Pancreas (tissue), 10 donors: ENCODE data around the gene SLIT3. TPM values are rescaled to one million over a fixed set of nuclear protein-coding genes. Genes with fewer than 3 reads are reported as not detected.

Experiments
- ATAC-seq, 4 donors: fragments of 200-7000 bp; cut with Tn5 transposase; one replicate each; pipeline versions ENCODE4 v1.8.0 to v1.9.1; 2020; ENCODE audit warnings: mild to moderate bottlenecking in 4 of 4, moderate library complexity in 4 of 4
- DNase-seq, 6 donors: peaks; one replicate each; pipeline ENCODE4 v3.0.0-alpha.2; 2020
- FAIRE-seq: peaks from 2 replicates; lab custom pipeline; 2012; peaks lifted over from hg19 to GRCh38; lab: Jason Lieb, UNC
- H3K27ac ChIP-seq, 4 donors: fragments of 200-600 bp; sonication (generic); 1 replicate in 3 of 4; 2 replicates in 1 of 4; pipeline versions ENCODE4 v1.5.0 to v1.8.0; 2020
- H3K27me3 ChIP-seq, 4 donors: fragments of 200-600 bp; one replicate each; pipeline ENCODE4 v1.8.0; 2021
- H3K36me3 ChIP-seq, 3 donors: fragments of 200-600 bp; sonication (generic) in 1 of 3; one replicate each; pipeline versions ENCODE4 v1.5.0 to v1.8.0; 2020 to 2021
- H3K4me1 ChIP-seq, 3 donors: fragments of 200-600 bp; one replicate each; pipeline ENCODE4 v1.8.0; 2021
- H3K4me3 ChIP-seq, 4 donors: fragments of 200-600 bp; sonication (generic) in 2 of 4; one replicate each; pipeline versions ENCODE4 v1.5.0 to v1.8.0; 2020 to 2021
- H3K9me3 ChIP-seq, 4 donors: fragments of 200-600 bp; one replicate each; pipeline ENCODE4 v1.8.0; 2021
- CTCF ChIP-seq, 4 donors: fragments of 200-600 bp; sonication (generic) in 3 of 4; IDR thresholded peaks; one replicate each; pipeline versions ENCODE4 v1.5.0 to v1.8.0; 2021; ENCODE audit warnings: antibody characterized with exemption in 4 of 4
- WGBS, 2 donors: extraction: QIAGEN DNeasy Blood & Tissue Kit; methylation state at CpG; one replicate each; pipeline ENCODE4 v1.1.7; 2013; 5-methylcytosine and 5-hydroxymethylcytosine counted together
- intact Hi-C, 3 donors: fragments of 100-400 bp; cut with DNase I; formaldehyde crosslinking; loops; one replicate each; pipeline versions ENCODE4 v1.11.1 to v1.14.2; 2022
- polyA plus RNA-seq, 2 donors: library from polyadenylated mRNA; stranded (reverse); fragments of 200-250 nt; gene quantifications; one replicate each; pipeline ENCODE4 v1.2.3, GENCODE V29; 2013
- total RNA-seq, 6 donors: library from RNA; stranded (reverse); fragmentation: NEBNext Ultra II Directional in 4 of 6; extraction: Animal tissue kit (Norgen Biotek cat#: 25700) in 4 of 6; gene quantifications; one replicate each; pipeline versions ENCODE4 v1.2.1 to v1.2.4, GENCODE V29; 2021 to 2023
- donor health status: healthy with polysubstance abuse.
- donor health status: DM: no; HTN: no; CAD: no; lungs with moderate emphysema.
- donor health status: DM: no; HTN: no; CAD: no.
- donor health status: control.
- donor health status: control.
- donor health status: Bipolar disorder and iron deficiency.
- donor health status: DM: yes; HTN: yes; CAD: no.
- donor health status: DM: no; HTN: no; CAD: no.
- donor health status: DM: no; HTN: no; CAD: no.
- donor health status: DM: yes; HTN: yes; CAD: no.

SLIT3 gene
- total and polyA plus RNA-seq, 8 donors, result 1.1 to 11.4 (median 2.1) TPM

- no peak for DNase-seq
- no peaks in the 10 kb centered on the region for H3K36me3 ChIP-seq
- 63 to 66% methylated on average over 4 of the region's 4 CpGs for WGBS, 2 donors
- no peaks in the 10 kb centered on the region for H3K27me3 ChIP-seq
- no peak overlapping the region for H3K27ac ChIP-seq
- H3K4me3 ChIP-seq, result no peak overlapping the region
- ATAC-seq, result no peak
- TF ChIP-seq CTCF (IDR thresholded peaks at IDR 0.05), result no peak
- H3K9me3 ChIP-seq, result no peaks in the 10 kb centered on the region
- no peaks in the 10 kb centered on the region for H3K4me1 ChIP-seq
- intact Hi-C loops, result no loop called here
- no peak for FAIRE-seq
Observed at GRCh38 chr5:169331292-169331852, 30.4 kb upstream of the SLIT3 start.

- no peaks in the 10 kb centered on the region for H3K4me1 ChIP-seq
- WGBS, 2 donors, result 56 to 69% methylated on average over 5 of the region's 5 CpGs
- DNase-seq, result no peak
- ATAC-seq, result no peak
- no peaks in the 10 kb centered on the region for H3K36me3 ChIP-seq
- no peak for TF ChIP-seq CTCF (IDR thresholded peaks at IDR 0.05)
- no peak overlapping the region for H3K4me3 ChIP-seq
- no peaks in the 10 kb centered on the region for H3K9me3 ChIP-seq
- H3K27me3 ChIP-seq, result no peaks in the 10 kb centered on the region
- no peak for FAIRE-seq
- no peak overlapping the region for H3K27ac ChIP-seq
- intact Hi-C loops, result no loop called here
Observed at GRCh38 chr5:169328401-169328800, 27.5 kb upstream of the SLIT3 start.

GRCh38 chr5:169325273-169325672, 24.3 kb upstream of the SLIT3 start:
- ATAC-seq (no peak), FAIRE-seq (no peak), DNase-seq (no peak)
- intact Hi-C loops, result no loop called here
- WGBS, 2 donors, result 41 to 62% methylated on average over 2 of the region's 2 CpGs
- H3K27me3 ChIP-seq, result peaks cover 0 to 3% (median 0%) of the 10 kb centered on the region in 4 donors
- no peak for TF ChIP-seq CTCF (IDR thresholded peaks at IDR 0.05)
- no peak overlapping the region for H3K27ac ChIP-seq
- H3K4me1 ChIP-seq, result no peaks in the 10 kb centered on the region
- H3K9me3 ChIP-seq, result no peaks in the 10 kb centered on the region
- H3K36me3 ChIP-seq, result no peaks in the 10 kb centered on the region
- H3K4me3 ChIP-seq, result no peak overlapping the region

GRCh38 chr5:169318556-169318955, 17.6 kb upstream of the SLIT3 start:
- intact Hi-C loops, result no loop called here
- Histone ChIP-seq H3K4me3 (no peak overlapping the region), H3K4me1 (no peaks in the 10 kb centered on the region), H3K36me3 (no peaks in the 10 kb centered on the region), H3K9me3 (no peaks in the 10 kb centered on the region), H3K27me3 (peaks cover 0 to 3% (median 0%) of the 10 kb centered on the region in 4 donors), H3K27ac (no peak overlapping the region)
- FAIRE-seq, result no peak
- ATAC-seq, result no peak
- TF ChIP-seq CTCF (IDR thresholded peaks at IDR 0.05), result no peak
- DNase-seq, result no peak
- 66 to 86% methylated on average over 2 of the region's 2 CpGs for WGBS, 2 donors

- no peaks in the 10 kb centered on the region for H3K36me3 ChIP-seq
- WGBS, 2 donors, result 42 to 54% methylated on average over 2 of the region's 2 CpGs
- no peaks in the 10 kb centered on the region for H3K4me1 ChIP-seq
- ATAC-seq (no peak), FAIRE-seq (no peak), DNase-seq (no peak)
- intact Hi-C loops, result loop anchor here in 2 of 3 donors (10.0 kb wide), 3 partner anchors 313 to 633 kb away; no protein-coding TSS in a partner anchor
- no peaks in the 10 kb centered on the region for H3K9me3 ChIP-seq
- peaks cover 0 to 11% (median 0%) of the 10 kb centered on the region in 4 donors for H3K27me3 ChIP-seq
- no peak overlapping the region for H3K4me3 ChIP-seq
- no peak for TF ChIP-seq CTCF (IDR thresholded peaks at IDR 0.05)
- H3K27ac ChIP-seq, result no peak overlapping the region
Observed at GRCh38 chr5:169307646-169308045, 6.7 kb upstream of the SLIT3 start.
